PC-3 (cell line): Measurements from ENCODE around the gene SEC14L3.

Experiments
- EZH2 ChIP-seq: fragments of 300-600 bp; sonication (generic); IDR thresholded peaks from one replicate; pipeline ENCODE4 v1.6.1; 2017; ENCODE audit warnings: antibody characterized with exemption, mild to moderate bottlenecking, low read length; ENCODE audit not compliant: unreplicated experiment
- TF ChIP-seq, protein P1 (sequence below): fragments of 300-600 bp; sonication (generic); conservative IDR thresholded peaks from 2 replicates; pipeline ENCODE4 v1.5.1; 2017; ENCODE audit warnings: antibody characterized with exemption, low read depth, mild to moderate bottlenecking, low read length

DNA sequence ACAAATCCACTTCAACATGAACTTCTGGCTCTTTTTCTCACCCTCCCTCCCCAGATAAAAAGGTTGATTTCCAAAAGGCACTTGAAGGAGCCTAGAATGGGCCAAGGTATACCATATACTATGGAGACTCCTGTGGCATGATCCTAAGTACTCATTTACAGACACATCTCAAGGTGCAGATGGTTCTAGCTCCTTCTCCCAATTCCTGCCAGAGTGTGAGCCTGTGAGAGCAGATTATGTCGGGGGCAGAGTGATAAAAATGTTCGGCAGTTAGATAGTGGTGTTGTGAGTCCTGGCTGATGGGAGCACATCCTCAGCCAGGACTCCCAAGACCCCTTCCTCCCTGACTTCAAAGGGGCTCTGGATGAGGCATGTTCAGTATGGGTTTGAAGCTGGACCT lies 8.2 kb upstream of the SEC14L3 start:
- TF ChIP-seq, protein P1, sequence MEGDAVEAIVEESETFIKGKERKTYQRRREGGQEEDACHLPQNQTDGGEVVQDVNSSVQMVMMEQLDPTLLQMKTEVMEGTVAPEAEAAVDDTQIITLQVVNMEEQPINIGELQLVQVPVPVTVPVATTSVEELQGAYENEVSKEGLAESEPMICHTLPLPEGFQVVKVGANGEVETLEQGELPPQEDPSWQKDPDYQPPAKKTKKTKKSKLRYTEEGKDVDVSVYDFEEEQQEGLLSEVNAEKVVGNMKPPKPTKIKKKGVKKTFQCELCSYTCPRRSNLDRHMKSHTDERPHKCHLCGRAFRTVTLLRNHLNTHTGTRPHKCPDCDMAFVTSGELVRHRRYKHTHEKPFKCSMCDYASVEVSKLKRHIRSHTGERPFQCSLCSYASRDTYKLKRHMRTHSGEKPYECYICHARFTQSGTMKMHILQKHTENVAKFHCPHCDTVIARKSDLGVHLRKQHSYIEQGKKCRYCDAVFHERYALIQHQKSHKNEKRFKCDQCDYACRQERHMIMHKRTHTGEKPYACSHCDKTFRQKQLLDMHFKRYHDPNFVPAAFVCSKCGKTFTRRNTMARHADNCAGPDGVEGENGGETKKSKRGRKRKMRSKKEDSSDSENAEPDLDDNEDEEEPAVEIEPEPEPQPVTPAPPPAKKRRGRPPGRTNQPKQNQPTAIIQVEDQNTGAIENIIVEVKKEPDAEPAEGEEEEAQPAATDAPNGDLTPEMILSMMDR = no peak
- no peak for TF ChIP-seq EZH2
